CD4-positive, CD25-positive, alpha-beta regulatory T cell (primary cell): ENCODE measurements around the gene TCAIM. TPM values are rescaled to one million over a fixed set of nuclear protein-coding genes. Genes with fewer than 3 reads are reported as not detected.

ENCODE experiments used
- ATAC-seq, 2 donors: fragments of 150-1000 bp; cut with Tn5 transposase; one replicate each; pipeline ENCODE4 v1.10.0; 2021; ENCODE audit warnings: low read depth in 2 of 2, moderate number of reproducible peaks in 2 of 2, moderate library complexity in 1 of 2
- DNase-seq, 3 donors: peaks; one replicate each; pipeline versions ENCODE4 v3.0.0 to v3.0.0-alpha.2; 2012 to 2022; ENCODE audit warnings: mixed read lengths in 1 of 3
- H3K27ac ChIP-seq: one replicate; pipeline ENCODE4 v1.7.0; 2013; ENCODE audit warnings: mild to moderate bottlenecking, low read length; ENCODE audit not compliant: insufficient read depth, poor library complexity, severe bottlenecking
- H3K27me3 ChIP-seq: one replicate; pipeline ENCODE4 v1.7.0; 2013; ENCODE audit warnings: low read length; ENCODE audit not compliant: control insufficient read depth, insufficient read depth
- H3K36me3 ChIP-seq: one replicate; pipeline ENCODE4 v1.7.0; 2013; ENCODE audit warnings: mild to moderate bottlenecking, low read length, moderate library complexity; ENCODE audit not compliant: control insufficient read depth, insufficient read depth
- H3K4me1 ChIP-seq: 2 replicates; pipeline ENCODE4 v1.7.0; 2013; ENCODE audit warnings: mild to moderate bottlenecking, low read length; ENCODE audit not compliant: insufficient read depth, control insufficient read depth, poor library complexity, severe bottlenecking
- H3K4me3 ChIP-seq: one replicate; pipeline ENCODE4 v1.7.0; 2013; ENCODE audit warnings: low read depth, mild to moderate bottlenecking, low read length, moderate library complexity
- H3K9me3 ChIP-seq, 2 experiments: 1 replicate in 1 of 2; 2 replicates in 1 of 2; pipeline ENCODE4 v1.7.0; 2013; ENCODE audit warnings: low read length in 2 of 2, mild to moderate bottlenecking in 1 of 2, moderate library complexity in 1 of 2; ENCODE audit not compliant: control insufficient read depth in 2 of 2
- H3K27ac Mint-ChIP-seq, 3 donors: one replicate each; pipeline ENCODE4 v1.8.0; 2020 to 2022; ENCODE audit warnings: mild to moderate bottlenecking in 3 of 3, mixed read lengths in 3 of 3, moderate library complexity in 2 of 3
- H3K27me3 Mint-ChIP-seq: one replicate; pipeline ENCODE4 v1.8.0; 2022; ENCODE audit warnings: mild to moderate bottlenecking, mixed read lengths
- H3K36me3 Mint-ChIP-seq: one replicate; pipeline ENCODE4 v1.8.0; 2020; ENCODE audit warnings: mixed read lengths
- H3K4me1 Mint-ChIP-seq, 4 donors: one replicate each; pipeline ENCODE4 v1.8.0; 2020 to 2022; ENCODE audit warnings: mixed read lengths in 4 of 4, mild to moderate bottlenecking in 1 of 4
- H3K4me3 Mint-ChIP-seq, 4 donors: one replicate each; pipeline ENCODE4 v1.8.0; 2020 to 2022; ENCODE audit warnings: mild to moderate bottlenecking in 4 of 4, mixed read lengths in 4 of 4, moderate library complexity in 3 of 4
- H3K9me3 Mint-ChIP-seq, 7 donors: one replicate each; pipeline ENCODE4 v1.8.0; 2020 to 2022; ENCODE audit warnings: mixed read lengths in 7 of 7, mild to moderate bottlenecking in 3 of 7, moderate library complexity in 2 of 7
- polyA plus RNA-seq, 4 donors: library from polyadenylated mRNA; unstranded; fragments of 300-500 nt; fragmentation: Illumina TruSeq; gene quantifications; one replicate each; pipeline ENCODE4 v1.2.3, GENCODE V29; 2021
- total RNA-seq: library from RNA; stranded (reverse); gene quantifications from one replicate; pipeline ENCODE4 v1.2.3, GENCODE V29; 2022

TCAIM gene
- total and polyA plus RNA-seq, 5 donors from 2014 or later = 8.5 to 19.0 (median 17.6) TPM

DNA sequence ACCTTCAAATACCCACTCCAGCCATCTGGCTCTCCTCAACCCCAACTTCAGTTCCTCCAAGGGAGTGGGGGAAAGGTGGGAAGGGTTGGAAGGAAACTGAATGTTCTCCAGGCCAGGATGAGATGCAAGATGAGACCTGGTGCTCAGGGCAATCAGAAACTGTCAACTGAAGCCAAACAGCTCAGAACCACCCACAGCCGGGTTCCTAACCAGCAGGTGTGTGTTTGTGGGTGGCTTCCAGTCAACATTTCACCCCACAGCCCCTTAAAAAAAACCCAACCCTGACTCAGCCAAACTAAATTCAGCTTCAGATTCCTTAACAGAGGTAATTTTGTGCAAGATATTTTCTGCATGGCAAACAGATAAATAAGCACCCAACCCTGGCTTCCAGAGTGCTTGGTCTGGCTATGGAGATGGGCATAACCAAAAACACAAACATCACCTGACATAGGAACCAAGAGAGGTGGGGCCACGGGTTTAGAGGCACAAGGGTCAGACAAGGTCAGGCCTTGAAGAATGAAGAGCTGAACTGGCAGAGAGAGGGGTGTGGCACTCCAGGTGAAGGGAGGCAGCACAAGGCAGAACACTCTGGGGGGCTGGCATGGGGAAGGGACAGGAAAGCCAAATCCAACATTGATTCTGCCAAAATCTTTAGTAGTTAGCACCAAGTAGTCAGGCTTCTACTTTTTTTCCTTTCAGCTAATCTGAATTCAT lies 104.2 kb downstream of the TCAIM start:
- no peak overlapping the region for H3K4me3 Mint-ChIP-seq
- DNase-seq (no peak), ATAC-seq (no peak)
- peaks cover 0 to 9% (median 0%) of the 10 kb centered on the region in 7 donors for H3K9me3 Mint-ChIP-seq
- no peak overlapping the region for H3K27ac ChIP-seq
- peaks cover 19 to 34% (median 22%) of the 10 kb centered on the region in 4 donors for H3K4me1 Mint-ChIP-seq
- H3K36me3 ChIP-seq = peaks cover 22% of the 10 kb centered on the region
- H3K27me3 Mint-ChIP-seq = no peaks in the 10 kb centered on the region
- peaks cover 43% of the 10 kb centered on the region for H3K36me3 Mint-ChIP-seq
- H3K27me3 ChIP-seq = no peaks in the 10 kb centered on the region
- peaks cover 4 to 6% of the 10 kb centered on the region in 2 experiments for H3K9me3 ChIP-seq
- no peak overlapping the region for H3K4me3 ChIP-seq
- H3K27ac Mint-ChIP-seq = peak overlapping the region; percentile 26 to 84 (median 67)
- H3K4me1 ChIP-seq = peaks cover 16% of the 10 kb centered on the region

DNA sequence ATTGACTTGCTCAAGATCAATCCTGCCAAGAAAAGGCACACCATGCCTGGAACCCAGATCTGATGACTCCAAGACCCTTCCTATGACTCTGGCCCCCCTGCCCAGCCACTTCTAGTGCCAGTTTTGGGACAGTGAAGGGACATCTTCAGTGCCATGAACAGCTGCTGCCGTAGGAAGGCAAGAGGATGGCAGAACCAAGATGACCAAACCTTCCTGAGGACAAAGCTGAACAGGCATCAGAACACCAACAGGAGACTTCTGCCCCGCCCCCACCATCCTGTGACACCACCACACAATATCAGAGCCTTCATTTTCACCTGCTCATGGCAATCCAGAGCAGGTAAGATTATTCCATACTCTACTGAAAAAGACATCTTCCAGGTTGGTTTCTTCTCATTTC lies 105.9 kb downstream of the TCAIM start:
- DNase-seq (no peak), ATAC-seq (no peak)
- H3K4me3 ChIP-seq = no peak overlapping the region
- peaks cover 13% of the 10 kb centered on the region for H3K4me1 ChIP-seq
- no peak overlapping the region for H3K4me3 Mint-ChIP-seq
- H3K36me3 Mint-ChIP-seq = peaks cover 60% of the 10 kb centered on the region
- peaks cover 14 to 18% of the 10 kb centered on the region in 2 experiments for H3K9me3 ChIP-seq
- H3K27me3 Mint-ChIP-seq = no peaks in the 10 kb centered on the region
- H3K27ac ChIP-seq = no peak overlapping the region
- no peak overlapping the region for H3K27ac Mint-ChIP-seq
- H3K36me3 ChIP-seq = peaks cover 39% of the 10 kb centered on the region
- H3K27me3 ChIP-seq = no peaks in the 10 kb centered on the region
- peaks cover 17 to 30% (median 20%) of the 10 kb centered on the region in 4 donors for H3K4me1 Mint-ChIP-seq
- peaks cover 0 to 20% (median 4%) of the 10 kb centered on the region in 7 donors for H3K9me3 Mint-ChIP-seq

DNA sequence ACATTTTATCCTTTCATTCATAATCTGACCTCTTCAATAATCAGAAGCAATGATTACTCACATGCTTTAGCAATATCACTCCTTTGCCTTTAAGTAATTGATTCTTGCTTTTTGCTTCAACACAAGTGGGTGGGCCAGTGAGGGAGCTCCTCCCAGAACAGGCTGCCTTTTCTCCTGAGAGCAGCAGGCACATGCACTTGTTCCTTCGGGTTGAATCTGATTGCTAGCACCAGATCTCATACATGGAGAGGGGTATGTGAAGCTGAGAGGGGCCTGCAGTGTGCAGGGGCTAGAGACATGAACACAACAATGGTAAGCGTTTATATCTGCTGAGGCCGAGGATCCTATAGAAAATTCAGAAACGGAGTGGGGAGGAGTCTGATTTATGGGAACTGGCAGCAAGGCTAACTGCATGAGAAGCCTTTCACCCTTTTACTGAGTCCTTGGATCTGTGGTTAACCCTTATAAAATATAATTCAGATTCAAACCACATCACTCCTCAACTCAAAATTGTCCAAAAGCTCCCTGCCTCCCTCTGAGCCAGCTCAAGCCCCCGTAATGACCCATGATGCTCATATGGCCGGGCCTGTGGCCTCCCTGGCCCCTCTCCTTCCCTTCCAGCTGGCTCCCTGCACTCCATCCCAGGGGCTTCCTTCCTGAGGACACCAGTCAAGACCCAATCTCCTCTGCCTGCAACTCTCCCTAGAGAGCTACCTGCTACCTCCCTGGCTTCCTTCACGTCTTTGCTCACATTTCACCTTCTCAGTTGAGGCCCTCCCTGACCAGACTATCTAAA lies 106.5 kb downstream of the TCAIM start:
- H3K27ac ChIP-seq = no peak overlapping the region
- Mint-ChIP-seq H3K4me1 (peaks cover 11 to 24% (median 13%) of the 10 kb centered on the region in 4 donors), H3K36me3 (peaks cover 64% of the 10 kb centered on the region), H3K4me3 (no peak overlapping the region), H3K27me3 (no peaks in the 10 kb centered on the region), H3K9me3 (peaks cover 0 to 21% (median 4%) of the 10 kb centered on the region in 7 donors), H3K27ac (peak overlapping the region in 2 of 3 donors; percentile 4 to 50)
- H3K27me3 ChIP-seq = no peaks in the 10 kb centered on the region
- no peak for DNase-seq
- H3K4me3 ChIP-seq = no peak overlapping the region
- peaks cover 14 to 18% of the 10 kb centered on the region in 2 experiments for H3K9me3 ChIP-seq
- H3K36me3 ChIP-seq = peaks cover 46% of the 10 kb centered on the region
- peaks cover 6% of the 10 kb centered on the region for H3K4me1 ChIP-seq
- ATAC-seq = no peak

DNA sequence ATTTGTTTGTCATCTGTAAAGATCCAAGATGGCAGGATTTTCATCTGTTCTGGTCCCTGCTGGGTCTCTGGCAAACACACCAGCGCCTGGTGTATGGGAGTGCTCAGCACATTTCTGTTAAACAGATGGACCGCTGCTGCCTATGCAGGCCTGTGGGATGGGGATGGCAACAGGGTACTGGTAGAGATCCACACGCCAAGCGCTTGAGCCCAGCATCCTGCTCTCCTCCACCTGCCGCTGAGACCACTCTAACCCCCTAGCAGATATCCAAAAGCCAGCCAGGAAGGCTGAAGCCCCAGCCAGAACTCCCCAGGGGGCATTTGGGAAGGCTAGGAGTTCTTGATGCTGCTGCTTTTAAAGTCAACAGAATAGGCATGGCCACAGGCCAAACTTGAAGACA lies 107.2 kb downstream of the TCAIM start:
- Histone ChIP-seq H3K27ac (no peak overlapping the region), H3K36me3 (peaks cover 52% of the 10 kb centered on the region), H3K27me3 (no peaks in the 10 kb centered on the region), H3K9me3 (peaks cover 14 to 18% of the 10 kb centered on the region in 2 experiments), H3K4me1 (no peaks in the 10 kb centered on the region), H3K4me3 (no peak overlapping the region)
- DNase-seq = no peak
- H3K27ac Mint-ChIP-seq = peak overlapping the region in 2 of 3 donors; percentile 4 to 50
- no peak overlapping the region for H3K4me3 Mint-ChIP-seq
- H3K9me3 Mint-ChIP-seq = peaks cover 0 to 21% (median 4%) of the 10 kb centered on the region in 7 donors
- no peak for ATAC-seq
- H3K27me3 Mint-ChIP-seq = no peaks in the 10 kb centered on the region
- peaks cover 71% of the 10 kb centered on the region for H3K36me3 Mint-ChIP-seq
- H3K4me1 Mint-ChIP-seq = peaks cover 4 to 17% (median 7%) of the 10 kb centered on the region in 4 donors

DNA sequence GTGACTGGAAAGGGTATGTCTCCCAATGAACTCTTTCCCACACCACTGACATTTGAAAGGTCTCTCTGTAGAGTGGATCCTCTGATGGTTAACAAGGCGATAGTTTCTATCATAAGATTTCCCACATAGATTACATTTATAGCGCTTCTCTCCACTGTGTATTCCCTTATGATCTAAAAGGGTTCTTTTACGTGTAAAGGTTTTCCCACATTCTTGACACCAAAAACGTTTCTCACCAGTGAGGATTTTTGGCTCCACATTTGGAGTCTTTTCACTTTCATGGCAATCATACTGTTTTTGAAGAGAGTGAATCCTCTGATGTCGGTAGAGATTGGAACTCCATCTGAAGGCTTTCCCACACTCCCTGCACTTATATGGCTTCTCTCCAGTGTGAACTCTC lies 108.4 kb downstream of the TCAIM start:
- H3K4me3 ChIP-seq = no peak overlapping the region
- H3K36me3 ChIP-seq = peaks cover 64% of the 10 kb centered on the region
- Mint-ChIP-seq H3K4me1 (peaks cover 4 to 12% (median 6%) of the 10 kb centered on the region in 4 donors), H3K27me3 (no peaks in the 10 kb centered on the region), H3K27ac (peak overlapping the region in 1 of 3 donors; percentile 75), H3K9me3 (peaks cover 0 to 21% (median 4%) of the 10 kb centered on the region in 7 donors), H3K36me3 (peaks cover 68% of the 10 kb centered on the region), H3K4me3 (no peak overlapping the region)
- no peaks in the 10 kb centered on the region for H3K27me3 ChIP-seq
- DNase-seq (no peak), ATAC-seq (no peak)
- no peak overlapping the region for H3K27ac ChIP-seq
- H3K4me1 ChIP-seq = no peaks in the 10 kb centered on the region
- H3K9me3 ChIP-seq = peaks cover 14 to 18% of the 10 kb centered on the region in 2 experiments

DNA sequence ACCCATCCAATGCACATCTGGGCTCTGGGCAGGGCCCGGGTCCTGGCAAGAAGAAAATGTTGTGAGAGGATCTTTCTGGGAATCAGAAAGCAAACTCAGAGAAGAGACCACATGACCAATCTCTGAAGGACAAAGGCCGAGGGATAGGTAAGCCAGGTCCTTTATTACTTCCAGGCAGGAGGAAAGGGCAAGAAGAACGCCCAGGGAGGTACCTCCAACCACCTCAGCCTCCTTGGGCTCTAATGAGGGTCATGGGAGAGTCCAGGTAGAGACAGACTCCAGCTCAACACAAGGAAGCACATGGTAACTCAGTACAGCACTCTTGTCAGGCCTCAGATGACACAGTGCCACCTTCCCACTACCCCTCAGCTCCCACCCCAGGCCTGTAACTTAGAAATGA lies 112.9 kb downstream of the TCAIM start:
- Histone ChIP-seq H3K4me1 (no peaks in the 10 kb centered on the region), H3K9me3 (peaks cover 14 to 18% of the 10 kb centered on the region in 2 experiments), H3K27ac (no peak overlapping the region), H3K4me3 (no peak overlapping the region), H3K36me3 (peaks cover 81% of the 10 kb centered on the region), H3K27me3 (no peaks in the 10 kb centered on the region)
- Mint-ChIP-seq H3K9me3 (peaks cover 0 to 21% (median 6%) of the 10 kb centered on the region in 7 donors), H3K27me3 (no peaks in the 10 kb centered on the region), H3K4me3 (no peak overlapping the region), H3K27ac (peak overlapping the region in 2 of 3 donors; percentile 28 to 71), H3K36me3 (peaks cover 71% of the 10 kb centered on the region), H3K4me1 (peaks cover 0 to 13% (median 0%) of the 10 kb centered on the region in 4 donors)
- DNase-seq (no peak), ATAC-seq (no peak)

DNA sequence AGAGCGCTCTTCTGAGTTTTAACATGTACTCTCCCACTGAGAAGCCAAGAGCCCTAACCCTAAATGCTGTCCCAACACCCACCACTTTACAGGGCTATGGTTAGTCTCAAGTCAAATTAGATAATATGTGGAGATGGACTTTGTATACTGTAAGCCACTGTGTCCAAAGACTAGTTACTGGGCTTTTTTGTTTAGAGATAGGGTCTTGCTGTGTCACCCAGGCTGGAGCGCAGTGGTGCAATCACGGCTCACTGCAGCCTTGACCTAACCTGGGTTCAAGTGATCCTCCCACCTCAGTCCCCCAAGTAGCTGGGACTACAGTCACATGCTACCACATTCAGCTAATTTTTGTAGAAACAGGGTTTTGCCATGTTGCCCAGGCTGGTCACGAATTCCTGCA lies 115.7 kb downstream of the TCAIM start:
- Histone ChIP-seq H3K9me3 (no peaks in the 10 kb centered on the region), H3K36me3 (peaks cover 68% of the 10 kb centered on the region), H3K27me3 (no peaks in the 10 kb centered on the region), H3K27ac (no peak overlapping the region), H3K4me3 (no peak overlapping the region), H3K4me1 (no peaks in the 10 kb centered on the region)
- H3K27me3 Mint-ChIP-seq = no peaks in the 10 kb centered on the region
- H3K9me3 Mint-ChIP-seq = peaks cover 0 to 4% (median under 1%) of the 10 kb centered on the region in 7 donors
- H3K4me3 Mint-ChIP-seq = no peak overlapping the region
- peaks cover 0 to 13% (median 7%) of the 10 kb centered on the region in 4 donors for H3K4me1 Mint-ChIP-seq
- DNase-seq (no peak), ATAC-seq (no peak)
- H3K27ac Mint-ChIP-seq = peak overlapping the region in 1 of 3 donors; percentile 35
- peaks cover 48% of the 10 kb centered on the region for H3K36me3 Mint-ChIP-seq
